Mesenchymal stem cell (in vitro differentiated cells and primary cell): ENCODE measurements around the gene PPP1R12B.
"Not testable (repeated sequence)": the region's sequence is repeated elsewhere in the genome, so short reads cannot be mapped to it uniquely, and the experiment has no call there.

ENCODE experiments used
- DNase-seq: peaks from one replicate; pipeline ENCODE4 v3.0.0-alpha.2; 2013
- H2AFZ ChIP-seq: one replicate; pipeline ENCODE4 v1.6.1; 2013; ENCODE audit warnings: low read depth, mild to moderate bottlenecking, control low read depth, inconsistent platforms, low read length, moderate library complexity
- H2AK5ac ChIP-seq: 2 replicates; pipeline ENCODE4 v1.6.1; 2013; ENCODE audit warnings: low read length, moderate library complexity, mild to moderate bottlenecking, inconsistent platforms; ENCODE audit not compliant: severe bottlenecking
- H2BK120ac ChIP-seq: one replicate; pipeline ENCODE4 v1.6.1; 2013; ENCODE audit warnings: low read depth, mild to moderate bottlenecking, inconsistent platforms, low read length, moderate library complexity
- H2BK12ac ChIP-seq, 2 experiments: one replicate each; pipeline ENCODE4 v1.6.1; 2013; ENCODE audit warnings: inconsistent platforms in 2 of 2, low read length in 2 of 2, mild to moderate bottlenecking in 2 of 2, moderate library complexity in 2 of 2, control low read depth in 1 of 2
- H2BK15ac ChIP-seq: one replicate; pipeline ENCODE4 v1.6.1; 2013; ENCODE audit warnings: mild to moderate bottlenecking, low read depth, inconsistent platforms; ENCODE audit not compliant: poor library complexity, severe bottlenecking
- H2BK5ac ChIP-seq: 2 replicates; pipeline ENCODE4 v1.6.1; 2013; ENCODE audit warnings: low read depth, mild to moderate bottlenecking, low read length, control low read depth, inconsistent platforms; ENCODE audit not compliant: poor library complexity, severe bottlenecking
- H3K14ac ChIP-seq, 2 experiments: one replicate each; pipeline ENCODE4 v1.6.1; 2013; ENCODE audit warnings: inconsistent platforms in 2 of 2, low read length in 2 of 2, control low read depth in 1 of 2, mild to moderate bottlenecking in 1 of 2, moderate library complexity in 1 of 2
- H3K18ac ChIP-seq, 2 experiments: one replicate each; pipeline ENCODE4 v1.6.1; 2013; ENCODE audit warnings: inconsistent platforms in 2 of 2, low read length in 2 of 2, control low read depth in 1 of 2, low read depth in 1 of 2, mild to moderate bottlenecking in 1 of 2
- H3K23ac ChIP-seq, 2 experiments: one replicate each; pipeline ENCODE4 v1.6.1; 2013; ENCODE audit warnings: inconsistent platforms in 2 of 2, low read length in 2 of 2, mild to moderate bottlenecking in 2 of 2, moderate library complexity in 2 of 2, control low read depth in 1 of 2
- H3K27ac ChIP-seq: 2 replicates; pipeline ENCODE4 v1.5.1; 2013; ENCODE audit warnings: mild to moderate bottlenecking, moderate library complexity, low read length, control low read depth, inconsistent platforms; ENCODE audit not compliant: poor library complexity, severe bottlenecking
- H3K27me3 ChIP-seq, 2 experiments: 2 replicates each; pipeline versions ENCODE4 v1.6.1 to v1.7.0; 2013; ENCODE audit warnings: low read length in 2 of 2, mild to moderate bottlenecking in 2 of 2, moderate library complexity in 2 of 2, control low read depth in 1 of 2, inconsistent platforms in 1 of 2; ENCODE audit not compliant: control insufficient read depth in 1 of 2, insufficient read depth in 1 of 2
- H3K36me3 ChIP-seq, 2 experiments: 2 replicates each; pipeline versions ENCODE4 v1.6.1 to v1.7.0; 2013; ENCODE audit warnings: low read length in 2 of 2, control low read depth in 1 of 2, inconsistent platforms in 1 of 2, low read depth in 1 of 2, mild to moderate bottlenecking in 1 of 2; ENCODE audit not compliant: insufficient read depth in 2 of 2, control insufficient read depth in 1 of 2
- H3K4ac ChIP-seq, 2 experiments: one replicate each; pipeline ENCODE4 v1.6.1; 2013; ENCODE audit warnings: inconsistent platforms in 2 of 2, low read length in 2 of 2, mild to moderate bottlenecking in 2 of 2, moderate library complexity in 2 of 2, control low read depth in 1 of 2, low read depth in 1 of 2
- H3K4me1 ChIP-seq: 2 replicates; pipeline ENCODE4 v1.6.1; 2013; ENCODE audit warnings: low read depth, low read length, control low read depth; ENCODE audit not compliant: control insufficient read depth, insufficient read depth
- H3K4me2 ChIP-seq: 2 replicates; pipeline ENCODE4 v1.6.1; 2013; ENCODE audit warnings: low read length, mild to moderate bottlenecking, inconsistent platforms; ENCODE audit not compliant: poor library complexity, severe bottlenecking
- H3K4me3 ChIP-seq, 2 experiments: 2 replicates each; pipeline versions ENCODE4 v1.5.1 to v1.7.0; 2013; ENCODE audit warnings: low read length in 2 of 2, mild to moderate bottlenecking in 2 of 2, control low read depth in 1 of 2, low read depth in 1 of 2; ENCODE audit not compliant: insufficient read depth in 1 of 2
- H3K79me1 ChIP-seq: replicated peaks from 2 replicates; pipeline ENCODE4 v1.6.1; 2013; ENCODE audit warnings: mild to moderate bottlenecking, control low read depth, low read length, inconsistent platforms; ENCODE audit not compliant: poor library complexity, severe bottlenecking
- H3K9ac ChIP-seq: 2 replicates; pipeline ENCODE4 v1.7.0; 2013; ENCODE audit warnings: mild to moderate bottlenecking, low read length, moderate library complexity
- H3K9me3 ChIP-seq: 2 replicates; pipeline ENCODE4 v1.7.0; 2013; ENCODE audit warnings: mild to moderate bottlenecking, low read length; ENCODE audit not compliant: control insufficient read depth
- H4K8ac ChIP-seq: one replicate; pipeline ENCODE4 v1.6.1; 2013; ENCODE audit warnings: inconsistent platforms, mild to moderate bottlenecking, low read length, moderate library complexity
- H4K91ac ChIP-seq: one replicate; pipeline ENCODE4 v1.6.1; 2013; ENCODE audit warnings: mild to moderate bottlenecking, low read length, inconsistent platforms
- WGBS: methylation state at CpG from one replicate; pipeline ENCODE4 v1.1.7; 2013; ENCODE audit warnings: mixed read lengths; 5-methylcytosine and 5-hydroxymethylcytosine counted together

PPP1R12B gene

GRCh38 chr1:202488178-202488649, 139.7 kb downstream of the PPP1R12B start:
- not testable (repeated sequence) for H3K79me1 ChIP-seq, H4K91ac ChIP-seq, H2BK120ac ChIP-seq, H2BK15ac ChIP-seq, H4K8ac ChIP-seq, H3K14ac ChIP-seq, H3K4me3 ChIP-seq, H2BK5ac ChIP-seq, H3K9ac ChIP-seq, H2AK5ac ChIP-seq, H2AFZ ChIP-seq, H3K18ac ChIP-seq, H3K4me2 ChIP-seq, H2BK12ac ChIP-seq, H3K27me3 ChIP-seq, H3K27ac ChIP-seq, DNase-seq, H3K4me1 ChIP-seq, H3K4ac ChIP-seq, H3K23ac ChIP-seq
- Histone ChIP-seq H3K9me3 (peaks cover 11% of the 10 kb centered on the region), H3K36me3 (peaks cover 10 to 18% of the 10 kb centered on the region in 2 experiments)
- WGBS: 96% methylated on average over 3 of the region's 6 CpGs

- not testable (repeated sequence) for H3K27me3 ChIP-seq, H4K91ac ChIP-seq, H3K18ac ChIP-seq, H3K9ac ChIP-seq, H2AFZ ChIP-seq, H3K14ac ChIP-seq, H3K27ac ChIP-seq, H4K8ac ChIP-seq, H2BK120ac ChIP-seq, H2BK15ac ChIP-seq, H3K4me3 ChIP-seq, H3K23ac ChIP-seq, H2BK12ac ChIP-seq, H2AK5ac ChIP-seq, DNase-seq, H3K4ac ChIP-seq, H3K4me2 ChIP-seq, H3K79me1 ChIP-seq, H2BK5ac ChIP-seq, H3K4me1 ChIP-seq
- H3K36me3 ChIP-seq: peaks cover 10 to 22% of the 10 kb centered on the region in 2 experiments
- peaks cover 11% of the 10 kb centered on the region for H3K9me3 ChIP-seq
Observed at GRCh38 chr1:202489101-202489500, 140.6 kb downstream of the PPP1R12B start.

GRCh38 chr1:202493112-202493511, 144.6 kb downstream of the PPP1R12B start:
- not testable (repeated sequence) for H3K27ac ChIP-seq, H2BK5ac ChIP-seq, H2AFZ ChIP-seq, H3K27me3 ChIP-seq, H4K8ac ChIP-seq, H3K4me1 ChIP-seq, H3K9ac ChIP-seq, H2BK12ac ChIP-seq, H3K14ac ChIP-seq, H2AK5ac ChIP-seq, H3K79me1 ChIP-seq, H3K4me2 ChIP-seq, H3K4me3 ChIP-seq, H3K9me3 ChIP-seq, H3K4ac ChIP-seq, H3K23ac ChIP-seq, H4K91ac ChIP-seq, DNase-seq, H3K18ac ChIP-seq, H2BK15ac ChIP-seq, H2BK120ac ChIP-seq
- 99% methylated on average over 3 of the region's 3 CpGs for WGBS
- H3K36me3 ChIP-seq: peaks cover 9 to 45% of the 10 kb centered on the region in 2 experiments

- Histone ChIP-seq H2BK5ac (no peak overlapping the region), H3K23ac (no peak overlapping the region), H2BK12ac (no peak overlapping the region), H4K91ac (no peak overlapping the region), H2AK5ac (no peak overlapping the region), H3K4ac (no peak overlapping the region), H3K4me3 (no peak overlapping the region), H3K4me2 (no peak overlapping the region), H3K27me3 (no peaks in the 10 kb centered on the region), H3K4me1 (no peaks in the 10 kb centered on the region), H3K9ac (no peak overlapping the region), H3K9me3 (no peaks in the 10 kb centered on the region), H3K14ac (no peak overlapping the region), H3K79me1 (no peaks in the 10 kb centered on the region), H4K8ac (no peak overlapping the region), H3K27ac (no peak overlapping the region), H2BK120ac (no peak overlapping the region), H3K36me3 (peaks cover 3 to 33% of the 10 kb centered on the region in 2 experiments), H2BK15ac (no peak overlapping the region), H2AFZ (no peak overlapping the region), H3K18ac (no peak overlapping the region)
- WGBS: 100% methylated on average over 1 of the region's 1 CpG
- no peak for DNase-seq
Observed at GRCh38 chr1:202498542-202498941, 150.0 kb downstream of the PPP1R12B start.
